NCI-H2227 (cell line): ENCODE results near the gene GPR151.
"Not testable (repeated sequence)": the region's sequence is repeated elsewhere in the genome, so short reads cannot be mapped to it uniquely, and the experiment has no call there.

Experiments
- DNase-seq: peaks from one replicate; lab custom pipeline; 2025; ENCODE audit not compliant: unreplicated experiment; lab: John Stamatoyannopoulos, UW

GPR151 gene

DNA sequence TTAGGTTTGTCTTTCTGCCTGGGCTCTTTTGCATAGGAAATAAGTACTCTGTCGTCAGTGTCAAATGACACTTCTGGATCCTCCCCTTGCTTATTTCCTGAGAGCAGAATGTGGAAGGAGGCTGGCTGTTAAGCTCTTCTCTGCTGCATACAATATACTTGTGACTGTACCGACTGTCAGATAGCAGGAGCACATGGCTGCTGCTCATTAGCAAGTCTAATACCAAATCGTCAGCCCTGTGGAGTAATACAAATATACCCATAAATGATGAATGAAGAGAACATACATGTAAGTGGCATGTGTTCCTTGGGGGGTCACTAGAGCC is at the start of gene GPR151:
Gene GPR151, minus strand, starts transcription at position 40 of the 325 bp plus-strand sequence. CDS start 77 bp downstream, outside the sequence.
- no peak for DNase-seq

DNA sequence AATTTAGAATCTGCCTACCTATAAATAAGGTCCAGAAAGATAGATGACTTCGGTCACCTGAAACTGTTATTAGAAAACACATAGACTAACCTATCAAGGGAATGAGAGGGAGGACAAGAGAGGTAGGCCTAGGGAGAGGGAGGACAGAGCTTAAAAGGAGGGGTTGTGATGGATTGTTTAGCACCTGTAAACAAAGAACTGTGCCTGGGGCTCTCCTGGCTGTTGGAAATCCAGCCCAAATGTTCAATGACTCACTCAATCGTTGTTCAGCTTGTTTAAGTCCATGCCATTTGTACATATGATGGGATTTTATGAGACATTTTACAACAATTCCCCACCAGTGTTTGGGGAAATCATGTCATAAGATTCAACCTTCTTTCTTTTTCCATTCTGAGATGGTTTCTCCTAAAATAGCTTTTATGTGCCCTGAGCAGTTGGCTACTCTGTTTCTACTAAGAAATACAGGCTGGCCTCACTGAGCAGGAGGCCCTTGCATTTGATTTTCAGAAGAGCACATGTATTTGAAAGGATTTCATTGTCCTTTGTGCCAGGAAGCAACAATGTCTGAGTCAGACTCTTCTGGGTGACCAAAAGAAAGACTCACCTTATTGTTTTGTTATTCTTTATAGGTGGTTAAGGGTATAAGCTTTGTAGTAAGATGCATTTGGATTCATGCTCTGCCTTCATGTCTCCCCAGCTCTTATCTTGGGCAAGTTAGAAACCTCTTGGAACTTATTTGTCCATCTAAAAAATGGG is 48.2 kb upstream of the GPR151 start:
- DNase-seq, result no peak

DNA sequence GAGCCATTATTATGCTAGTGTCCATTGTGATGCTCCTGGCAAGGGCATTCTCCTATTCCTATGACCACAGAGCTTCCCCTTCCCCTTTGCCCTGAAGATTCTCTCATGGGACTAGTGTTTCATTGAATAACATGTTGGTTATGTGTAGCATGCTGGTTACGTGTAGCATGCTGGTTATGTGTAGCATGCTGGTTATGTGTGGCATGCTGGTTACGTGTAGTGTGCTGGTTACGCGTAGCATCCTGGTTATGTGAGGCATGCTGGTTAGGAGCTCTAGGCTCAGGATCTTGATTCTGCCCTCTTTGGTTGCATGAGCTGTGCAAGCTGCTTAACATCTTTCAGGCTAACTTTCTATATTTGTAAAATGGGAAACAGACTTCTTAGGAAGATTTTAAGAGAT is 46.5 kb upstream of the GPR151 start:
- DNase-seq, result no peak

DNA sequence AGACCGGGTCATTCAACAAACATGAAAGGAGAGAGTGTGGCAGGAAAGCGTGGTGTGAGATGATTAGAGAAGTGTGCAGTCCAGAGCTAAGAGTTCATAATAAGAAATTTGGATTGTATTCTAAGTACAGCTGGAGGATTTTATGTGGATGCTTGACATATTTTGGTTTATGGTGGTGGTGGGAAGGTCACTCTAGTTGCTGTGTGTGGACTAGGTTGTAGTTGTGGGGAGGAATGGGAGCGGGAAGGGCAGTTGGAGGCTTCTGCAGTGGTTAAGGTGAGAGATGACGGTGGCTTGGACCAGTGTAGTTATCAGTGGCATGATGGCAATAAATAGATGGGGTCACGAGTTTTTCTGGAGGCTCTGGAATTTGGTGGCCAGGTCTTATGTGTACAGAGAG is 45.7 kb upstream of the GPR151 start:
- DNase-seq, result no peak

DNA sequence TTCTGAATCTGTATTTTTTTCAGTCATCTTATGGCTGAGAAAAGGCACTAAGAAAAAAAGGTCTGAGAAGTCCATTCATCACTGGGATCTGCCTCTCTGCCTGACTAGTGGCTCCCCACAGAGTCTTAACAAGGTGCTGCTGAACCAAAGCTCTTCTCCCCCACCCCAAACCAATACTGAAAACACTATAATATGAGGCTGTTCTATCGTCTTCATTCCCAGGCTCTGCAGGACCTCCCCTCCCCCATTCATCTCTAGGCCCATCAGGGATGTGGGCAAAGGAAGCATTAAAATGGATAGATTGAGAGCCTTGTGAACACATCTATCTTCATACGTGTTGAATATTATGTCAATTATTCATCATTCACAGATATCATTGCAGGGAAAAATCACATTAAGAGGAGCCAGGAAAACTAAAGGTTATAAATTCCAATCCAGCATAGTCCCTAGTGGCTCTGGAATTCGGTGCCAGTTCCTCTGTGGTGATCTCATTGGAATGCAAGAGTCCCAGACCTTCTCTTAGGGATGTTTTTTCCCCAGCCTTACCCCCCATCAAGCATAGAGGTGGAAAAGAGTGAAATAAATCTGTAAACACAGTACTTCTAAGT is 44.3 kb upstream of the GPR151 start:
- no peak for DNase-seq

DNA sequence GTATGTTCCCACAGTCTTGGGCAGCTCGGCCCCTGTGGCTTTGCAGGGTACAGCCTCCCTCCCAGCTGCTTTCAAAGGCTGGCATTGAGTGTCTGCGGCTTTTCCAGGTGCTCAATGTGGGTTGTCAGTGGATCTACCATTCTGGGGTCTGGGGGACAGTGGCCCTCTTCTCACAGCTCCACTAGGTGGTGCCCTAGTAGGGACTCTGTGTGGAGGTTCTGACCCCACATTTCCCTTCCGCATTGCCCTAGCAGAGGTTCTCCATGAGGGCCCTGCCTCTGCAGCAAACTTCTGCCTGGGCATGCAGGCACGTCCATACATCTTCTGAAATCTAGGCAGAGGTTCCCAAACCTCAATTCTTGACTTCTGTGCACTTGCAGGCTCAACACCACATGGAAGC is 40.9 kb upstream of the GPR151 start:
- not testable (repeated sequence) for DNase-seq

DNA sequence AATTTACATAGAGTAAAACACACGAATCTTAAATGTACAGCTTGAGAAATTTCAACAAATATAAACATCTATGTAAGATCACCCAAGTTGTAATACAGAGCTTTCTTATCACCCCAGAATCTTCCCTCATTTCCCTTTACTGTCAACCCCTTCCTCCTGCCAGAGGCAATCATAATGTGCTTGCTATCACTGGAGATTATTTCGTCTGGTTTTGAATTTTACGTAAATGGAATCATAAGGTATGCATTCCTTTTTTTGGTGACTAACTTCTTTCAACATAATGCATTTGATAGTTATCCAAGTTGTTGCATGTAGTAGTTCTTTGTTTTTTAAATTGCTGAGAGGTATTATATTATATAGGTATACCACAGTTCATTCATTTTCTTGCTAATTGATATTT is 37.5 kb upstream of the GPR151 start:
- DNase-seq, result no peak

DNA sequence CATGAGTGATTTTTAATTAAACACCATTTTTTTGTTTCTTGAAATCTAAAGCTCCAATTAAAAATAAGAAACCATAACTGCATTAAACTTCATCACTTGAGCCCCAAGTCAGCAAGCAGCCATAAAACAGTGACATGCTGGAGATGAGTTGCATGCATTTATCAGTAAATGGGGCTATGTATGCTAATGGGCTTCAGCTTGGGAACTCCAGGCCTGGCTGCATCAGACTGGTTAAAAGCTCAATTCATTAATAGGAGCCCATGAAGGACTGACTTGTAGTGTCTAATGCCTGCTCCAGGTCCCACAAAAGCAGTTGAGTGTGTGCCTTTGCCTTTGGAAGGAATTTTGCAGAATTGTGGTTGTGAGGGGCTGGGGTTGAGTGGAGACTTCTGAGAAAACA is 33.6 kb upstream of the GPR151 start:
- DNase-seq, result no peak

DNA sequence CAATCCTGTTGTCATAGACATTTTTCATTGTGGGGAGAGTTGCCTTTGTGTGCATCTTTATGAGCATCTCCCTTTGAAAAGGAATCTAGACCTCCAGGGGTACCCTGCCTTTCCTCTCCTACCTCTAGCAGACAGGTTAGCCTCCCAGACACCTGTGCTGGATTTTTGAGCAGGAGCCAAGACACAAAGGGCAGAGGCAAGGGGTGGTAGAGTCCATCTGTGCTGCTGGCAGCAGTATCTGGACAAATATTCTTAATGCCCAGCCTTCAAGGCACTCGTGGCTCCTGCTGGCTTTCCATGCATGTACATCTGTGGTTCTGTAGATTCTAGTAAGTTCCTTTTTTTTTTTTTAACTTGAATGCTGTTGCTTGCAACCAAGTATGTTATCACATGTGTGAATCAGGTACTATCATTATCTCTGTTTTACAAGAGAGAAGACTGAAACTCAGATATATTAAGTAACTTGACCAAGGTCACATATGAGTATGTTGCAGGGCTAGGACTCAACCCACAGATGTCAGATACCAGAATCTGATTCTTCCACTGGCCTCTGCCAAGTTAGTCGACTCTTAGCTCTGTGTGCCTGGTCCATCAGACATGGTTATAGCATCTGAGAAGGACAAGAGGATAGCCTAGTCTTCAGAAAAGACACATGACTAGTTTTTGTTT is 32.9 kb upstream of the GPR151 start:
- no peak for DNase-seq

DNA sequence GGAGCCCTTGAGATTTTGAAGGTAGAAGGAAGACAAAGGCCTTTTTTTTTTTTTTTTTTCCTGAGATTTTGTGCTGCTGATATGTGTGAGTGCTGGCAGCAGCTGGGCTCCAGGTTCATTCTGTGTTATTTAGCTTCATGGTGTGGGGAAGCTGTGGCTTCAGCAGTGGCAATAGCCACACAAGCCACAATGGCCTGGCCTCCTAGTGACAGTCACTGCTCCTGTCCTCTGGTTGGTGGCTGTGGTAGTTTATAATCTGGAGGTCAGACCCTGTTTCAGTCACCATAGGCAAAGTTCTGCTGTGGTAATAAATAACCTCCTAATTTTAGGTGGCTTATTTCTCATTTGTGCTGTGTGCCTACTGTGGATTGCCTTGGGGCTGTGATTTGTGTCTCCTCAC is 28.2 kb upstream of the GPR151 start:
- no peak for DNase-seq

DNA sequence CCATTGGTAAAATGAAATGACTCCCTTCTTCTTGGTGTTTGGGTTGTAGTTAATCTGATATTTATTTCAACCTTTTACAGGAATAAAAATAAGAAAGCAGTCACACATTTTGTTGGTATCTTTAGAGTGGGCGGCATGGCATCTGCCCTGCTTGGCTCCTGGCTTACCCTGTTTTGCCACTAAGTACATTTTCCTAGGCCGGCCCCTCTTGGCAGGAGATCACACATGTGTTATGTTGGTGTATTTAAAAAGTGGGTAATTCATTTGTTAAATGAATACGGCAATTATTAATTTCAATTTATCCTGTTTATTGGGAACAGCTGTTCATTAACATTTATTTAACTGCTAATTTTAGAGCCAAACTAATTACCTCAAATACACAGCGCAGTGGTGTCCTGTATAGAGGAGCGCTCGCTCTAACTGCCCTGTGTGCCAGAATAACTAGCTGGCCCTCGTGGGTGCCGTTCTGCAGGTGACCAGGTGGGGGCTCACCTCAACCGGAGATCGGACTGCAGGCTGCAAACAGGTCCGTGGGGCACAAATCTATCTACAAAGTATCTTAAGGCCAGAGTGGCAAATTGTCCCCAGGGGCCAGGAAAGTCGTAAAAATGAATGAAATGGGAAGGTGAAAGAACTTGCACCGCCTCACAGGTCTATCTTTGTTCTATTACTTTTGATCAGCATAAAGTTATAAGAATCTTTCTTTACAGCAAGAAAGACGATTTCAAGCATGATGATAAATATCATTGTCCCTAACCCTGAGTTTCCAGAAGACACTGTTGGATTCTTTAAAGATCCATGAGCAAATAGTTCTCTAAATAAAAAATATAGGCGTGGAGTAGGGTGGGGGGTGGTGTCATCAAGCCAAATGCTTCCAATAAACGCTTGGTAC is 26.2 kb upstream of the GPR151 start:
- peak; percentile 68 for DNase-seq

DNA sequence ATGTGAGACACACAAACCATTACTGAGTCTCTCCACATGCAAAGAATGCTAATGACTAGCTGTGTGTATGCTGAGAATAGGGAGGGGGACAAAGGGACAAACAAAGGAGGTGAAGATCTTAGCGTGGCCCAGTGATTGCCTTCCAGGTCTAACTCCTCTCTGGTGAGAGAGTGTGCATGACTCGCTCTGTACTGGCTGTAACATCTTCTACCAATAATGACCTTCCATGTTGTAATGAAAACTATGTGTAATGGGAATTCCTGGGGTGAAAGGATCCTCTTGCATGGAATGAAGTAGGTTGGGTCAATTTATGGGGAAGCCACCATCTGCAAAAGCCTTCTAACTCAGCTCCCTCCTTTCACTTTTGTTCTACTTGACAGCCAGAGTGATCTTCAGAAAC is 24.4 kb upstream of the GPR151 start:
- no peak for DNase-seq

DNA sequence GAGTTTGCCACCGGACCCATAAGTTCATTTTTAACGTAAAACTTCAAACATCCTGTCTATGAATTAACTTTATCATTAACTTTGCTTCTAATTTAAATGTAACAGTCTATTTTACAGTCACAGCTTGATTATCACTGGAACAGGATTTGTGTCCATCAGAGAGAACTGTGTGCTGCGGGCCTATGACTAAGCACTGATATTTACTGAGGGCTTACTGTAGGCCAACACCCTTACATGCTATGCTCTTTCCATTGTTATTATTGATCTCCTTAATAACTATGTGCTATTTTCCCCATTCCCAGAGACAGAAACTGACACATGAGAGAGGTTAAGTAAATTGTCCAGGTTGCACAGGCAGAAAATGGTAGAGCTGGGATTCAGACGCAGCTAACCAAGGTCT is 24.0 kb upstream of the GPR151 start:
- no peak for DNase-seq

DNA sequence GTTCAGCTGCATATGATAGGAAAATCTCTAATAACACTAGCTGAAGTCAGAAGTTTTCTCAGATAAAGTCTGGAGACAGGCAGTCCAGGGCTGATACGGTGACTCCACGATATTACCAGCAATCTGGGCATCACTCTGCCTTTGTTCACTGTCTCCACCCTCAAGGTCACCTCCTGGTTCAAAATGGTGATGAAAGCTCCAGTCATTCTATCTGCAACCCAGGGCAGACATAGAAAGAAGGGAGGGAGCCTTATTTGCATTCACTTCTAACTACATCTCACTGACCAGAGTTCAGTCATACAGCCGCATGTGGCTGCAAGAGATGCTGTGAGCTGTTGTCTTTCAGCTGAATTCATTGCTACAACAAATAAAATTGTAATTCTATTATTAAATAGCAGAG is 22.4 kb upstream of the GPR151 start:
- no peak for DNase-seq

DNA sequence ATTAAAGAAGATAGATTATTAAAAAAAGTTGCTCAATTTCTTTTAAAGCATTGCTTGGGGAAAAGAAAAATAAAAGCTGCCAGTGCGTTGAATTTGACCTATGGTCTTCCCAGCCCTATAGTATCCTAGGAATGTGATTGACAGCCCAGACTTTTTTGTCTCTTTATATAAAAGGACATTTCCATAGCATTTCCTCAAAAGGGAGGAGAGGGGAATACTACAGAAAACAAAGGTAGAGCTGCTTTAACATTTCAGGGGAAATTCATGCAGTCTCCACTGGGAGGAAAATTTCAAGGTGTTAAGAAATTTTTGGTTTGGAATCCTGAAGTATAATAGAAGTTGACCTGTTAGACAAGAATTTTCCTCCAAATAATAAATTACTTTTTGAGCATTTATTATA is 17.9 kb upstream of the GPR151 start:
- no peak for DNase-seq

DNA sequence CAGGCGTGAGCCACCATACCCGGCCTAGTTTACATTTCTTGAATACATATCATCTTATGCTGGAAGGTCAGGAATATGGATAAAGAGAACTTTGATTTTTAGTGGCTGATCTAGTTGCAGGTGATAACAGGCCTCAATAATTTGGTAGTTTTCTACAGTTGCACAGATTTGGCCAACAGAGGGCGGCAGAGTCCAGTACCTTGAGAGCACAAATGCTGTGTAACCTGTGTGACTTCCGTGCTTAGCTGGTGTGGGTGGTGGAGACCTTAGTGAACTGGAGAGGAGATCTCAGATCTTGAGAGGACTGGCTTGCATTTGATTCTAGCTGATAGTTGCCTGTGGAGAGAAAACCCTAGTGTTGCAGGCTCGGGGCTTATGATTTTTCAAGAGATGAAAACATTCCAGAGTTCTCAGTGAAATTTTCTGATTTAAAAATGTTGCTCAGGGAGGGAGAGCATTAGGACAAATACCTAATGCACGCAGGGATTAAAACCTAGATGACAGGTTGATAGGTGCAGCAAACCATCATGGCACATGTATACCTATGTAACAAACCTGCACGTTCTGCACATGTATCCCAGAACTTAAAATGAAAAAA is 17.4 kb upstream of the GPR151 start:
- peak; percentile 78 for DNase-seq

DNA sequence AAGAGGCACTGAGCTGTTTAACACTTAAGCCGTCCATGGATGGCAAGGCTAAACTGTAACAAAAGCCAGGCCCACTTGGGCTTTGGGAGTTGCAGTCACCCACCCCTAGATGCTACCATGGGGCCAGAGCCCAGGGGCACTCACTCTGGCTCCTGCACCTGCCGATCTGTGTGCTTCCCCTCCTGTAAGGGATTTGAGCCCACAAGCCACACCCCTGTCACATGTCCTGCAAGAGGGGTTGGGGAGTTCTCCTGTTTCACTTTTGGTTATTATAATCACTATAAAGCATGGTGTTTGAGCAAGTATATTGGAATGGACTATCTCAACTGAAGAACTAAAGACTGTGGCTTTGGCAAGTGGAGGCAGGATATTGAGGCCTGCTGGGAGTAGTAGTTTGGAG is 14.0 kb upstream of the GPR151 start:
- no peak for DNase-seq

DNA sequence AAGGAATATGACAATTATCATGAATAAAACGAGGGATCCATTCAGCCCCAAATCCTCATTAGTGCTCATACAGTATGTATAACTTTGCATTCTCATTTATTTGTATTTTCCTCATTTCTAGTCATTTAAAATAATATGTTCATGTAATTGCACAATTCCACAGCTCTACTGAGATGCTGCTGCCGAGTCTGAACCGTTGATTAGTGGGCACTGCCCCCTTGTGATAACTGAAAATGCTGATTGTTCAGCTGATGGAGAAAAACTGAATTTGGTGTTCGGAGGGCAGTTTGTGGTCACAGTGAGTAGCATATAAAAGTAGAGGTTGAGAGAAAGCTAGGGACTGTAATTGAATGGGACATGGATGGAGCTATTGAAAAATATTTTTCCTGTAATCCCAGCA is 12.2 kb upstream of the GPR151 start:
- no peak for DNase-seq

DNA sequence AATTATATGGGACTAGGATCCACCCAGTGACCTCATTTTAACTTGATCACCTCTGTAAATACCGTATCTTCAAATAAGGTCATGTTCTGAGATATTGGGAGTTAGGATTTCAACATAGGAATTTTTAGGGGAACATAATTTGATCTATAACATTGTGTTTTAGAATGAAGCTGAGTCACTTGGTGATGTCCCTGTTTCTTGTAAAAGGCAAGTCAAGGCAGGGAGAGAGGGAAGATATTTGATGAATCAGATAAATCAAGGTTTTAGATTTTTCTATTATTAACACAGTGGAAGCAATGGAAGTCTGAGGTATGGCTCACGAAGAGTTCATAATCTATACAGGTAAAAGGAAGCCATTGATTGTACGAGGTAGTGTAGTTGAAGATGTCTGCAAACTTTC is 11.8 kb upstream of the GPR151 start:
- no peak for DNase-seq

DNA sequence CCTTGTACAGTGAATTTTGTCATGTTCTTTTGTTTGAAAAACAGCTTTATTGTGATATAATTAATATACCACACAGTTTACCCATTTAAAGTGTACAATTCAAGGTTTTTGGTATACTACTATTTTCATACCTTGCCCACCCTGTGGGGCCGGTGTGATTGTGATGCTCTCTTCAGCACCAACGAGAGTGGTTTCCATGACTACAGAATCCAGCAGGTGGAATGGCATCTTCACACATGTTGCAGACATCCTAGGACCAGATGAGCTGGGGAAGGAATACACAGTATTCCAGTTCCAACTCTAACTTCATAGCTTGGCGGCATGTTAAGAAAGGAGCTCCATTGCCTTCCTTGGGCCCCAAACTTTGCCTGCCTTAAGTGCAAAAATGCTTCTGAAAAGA is 7.7 kb upstream of the GPR151 start:
- peak; percentile 2 for DNase-seq
